HepG2 (cell line): ENCODE data around the gene SYDE1. TPM values are rescaled to one million over a fixed set of nuclear protein-coding genes. Genes with fewer than 3 reads are reported as not detected.

Experiments
- AGO2 ChIP-seq: fragments of 200-400 bp; formaldehyde crosslinking; optimal IDR thresholded peaks from 2 replicates; pipeline ENCODE3; 2017; ENCODE audit warnings: mild to moderate bottlenecking, low read depth, low read length, moderate library complexity
- DBP ChIP-seq: sonication (generic); formaldehyde crosslinking; IDR thresholded peaks from 2 replicates; pipeline ENCODE4 v1.4.0; 2020; ENCODE audit warnings: missing genetic modification reagents; ENCODE audit errors: not compliant biosample characterization
- FLYWCH1 ChIP-seq: sonication (generic); formaldehyde crosslinking; IDR thresholded peaks from 2 replicates; pipeline ENCODE4 v1.8.1; 2023; ENCODE audit warnings: mild to moderate bottlenecking, missing genetic modification reagents
- GABPA ChIP-seq, 2 experiments: IDR thresholded peaks; 2 replicates each; pipeline ENCODE4 v1.6.1; 2011 to 2016; ENCODE audit warnings: low read depth in 2 of 2, low read length in 1 of 2, missing biosample characterization in 1 of 2, missing genetic modification characterization in 1 of 2
- HNRNPL ChIP-seq: fragments of 200-400 bp; formaldehyde crosslinking; IDR thresholded peaks from 2 replicates; pipeline ENCODE4 v1.6.1; 2017; ENCODE audit warnings: mild to moderate bottlenecking, low read depth, low read length
- MBNL3 ChIP-seq: fragments of 250-450 bp; sonication (Bioruptor Pico); conservative IDR thresholded peaks from 2 replicates; pipeline ENCODE4 v1.8.0; 2022; ENCODE audit warnings: mild to moderate bottlenecking, inconsistent platforms
- MLLT10 ChIP-seq: sonication (generic); formaldehyde crosslinking; IDR thresholded peaks from 2 replicates; pipeline ENCODE4 v1.4.0; 2020; ENCODE audit warnings: missing genetic modification reagents
- NFYB ChIP-seq: sonication (generic); formaldehyde crosslinking; IDR thresholded peaks from 2 replicates; pipeline ENCODE4 v1.4.0; 2020; ENCODE audit warnings: missing genetic modification reagents
- NFYC ChIP-seq: IDR thresholded peaks from 2 replicates; pipeline ENCODE4 v1.6.1; 2016; ENCODE audit warnings: missing genetic modification reagents, missing compliant biosample characterization
- POLR2A ChIP-seq, 2 experiments: IDR thresholded peaks; 2 replicates each; pipeline ENCODE4 v1.6.1; 2011; ENCODE audit warnings: low read depth in 2 of 2, low read length in 2 of 2, mild to moderate bottlenecking in 1 of 2, moderate library complexity in 1 of 2; ENCODE audit not compliant: insufficient read depth in 1 of 2
- RBFOX2 ChIP-seq: fragments of 200-400 bp; formaldehyde crosslinking; IDR thresholded peaks from 2 replicates; pipeline ENCODE4 v1.6.1; 2017; ENCODE audit warnings: low read depth, mild to moderate bottlenecking, low read length
- SRY ChIP-seq: sonication (generic); formaldehyde crosslinking; IDR thresholded peaks from 2 replicates; pipeline ENCODE4 v1.8.0; 2022; ENCODE audit warnings: mild to moderate bottlenecking, missing genetic modification reagents
- YEATS4 ChIP-seq: sonication (generic); formaldehyde crosslinking; IDR thresholded peaks from 2 replicates; pipeline ENCODE4 v1.4.0; 2020; ENCODE audit warnings: missing genetic modification reagents, borderline replicate concordance
- ZC3H4 ChIP-seq: sonication (generic); formaldehyde crosslinking; IDR thresholded peaks from 2 replicates; pipeline ENCODE4 v1.4.0; 2020; ENCODE audit warnings: missing genetic modification reagents, borderline replicate concordance
- ZNF7 ChIP-seq: IDR thresholded peaks from 2 replicates; pipeline ENCODE4 v1.6.1; 2016; ENCODE audit warnings: missing biosample characterization, missing genetic modification reagents
- ZNF749 ChIP-seq: sonication (generic); formaldehyde crosslinking; IDR thresholded peaks from 2 replicates; pipeline ENCODE4 v1.8.0; 2022; ENCODE audit warnings: mild to moderate bottlenecking, missing genetic modification reagents, moderate library complexity, borderline replicate concordance
- ZSCAN25 ChIP-seq: sonication (generic); formaldehyde crosslinking; IDR thresholded peaks from 2 replicates; pipeline ENCODE4 v1.8.0; 2022; ENCODE audit warnings: mild to moderate bottlenecking, missing genetic modification reagents
- ZZZ3 ChIP-seq: sonication (generic); formaldehyde crosslinking; IDR thresholded peaks from 2 replicates; pipeline ENCODE4 v1.4.0; 2020; ENCODE audit warnings: missing genetic modification reagents, mild to moderate bottlenecking, borderline replicate concordance
- polyA plus RNA-seq, 8 experiments: library from polyadenylated mRNA; depleted of rRNA in 3 of 8; stranded (reverse) in 7 of 8; unstranded in 1 of 8; fragments of >200 nt; fragmentation: Illumina TruSeq in 4 of 8; extraction: Trizol in 4 of 8; gene quantifications; 2 replicates each; pipeline versions ENCODE4 v1.2.1 to v1.2.3, GENCODE V29; 2011 to 2016; ENCODE audit warnings: low read depth in 4 of 8, missing spikeins in 1 of 8, mixed read lengths in 1 of 8; ENCODE audit not compliant: insufficient read depth in 1 of 8
- total RNA-seq, 5 experiments: library from RNA; depleted of rRNA; stranded (reverse); fragments of >200 nt; fragmentation: Illumina TruSeq; extraction: Trizol; gene quantifications; 2 replicates each; pipeline ENCODE4 v1.2.3, GENCODE V29; 2016; ENCODE audit warnings: low read depth in 1 of 5
- TF ChIP-seq, protein P1 (sequence below): sonication (generic); formaldehyde crosslinking; IDR thresholded peaks from 2 replicates; pipeline ENCODE4 v1.5.0; 2020; ENCODE audit warnings: mild to moderate bottlenecking, missing genetic modification reagents, moderate library complexity

The SYDE1 gene
- total and polyA plus RNA-seq, 2 of the 13 experiments (the other 11 are each of a cell fraction or from before 2014, with no cell fraction given): 4.3 to 13.6 TPM

- TF ChIP-seq, protein P1, sequence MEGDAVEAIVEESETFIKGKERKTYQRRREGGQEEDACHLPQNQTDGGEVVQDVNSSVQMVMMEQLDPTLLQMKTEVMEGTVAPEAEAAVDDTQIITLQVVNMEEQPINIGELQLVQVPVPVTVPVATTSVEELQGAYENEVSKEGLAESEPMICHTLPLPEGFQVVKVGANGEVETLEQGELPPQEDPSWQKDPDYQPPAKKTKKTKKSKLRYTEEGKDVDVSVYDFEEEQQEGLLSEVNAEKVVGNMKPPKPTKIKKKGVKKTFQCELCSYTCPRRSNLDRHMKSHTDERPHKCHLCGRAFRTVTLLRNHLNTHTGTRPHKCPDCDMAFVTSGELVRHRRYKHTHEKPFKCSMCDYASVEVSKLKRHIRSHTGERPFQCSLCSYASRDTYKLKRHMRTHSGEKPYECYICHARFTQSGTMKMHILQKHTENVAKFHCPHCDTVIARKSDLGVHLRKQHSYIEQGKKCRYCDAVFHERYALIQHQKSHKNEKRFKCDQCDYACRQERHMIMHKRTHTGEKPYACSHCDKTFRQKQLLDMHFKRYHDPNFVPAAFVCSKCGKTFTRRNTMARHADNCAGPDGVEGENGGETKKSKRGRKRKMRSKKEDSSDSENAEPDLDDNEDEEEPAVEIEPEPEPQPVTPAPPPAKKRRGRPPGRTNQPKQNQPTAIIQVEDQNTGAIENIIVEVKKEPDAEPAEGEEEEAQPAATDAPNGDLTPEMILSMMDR (CRISPR knock-in tag): peak; percentile 16; the same call in 1 of the 2 replicates
- 0 out of 2 replicates have a peak, but pooled peaks have one; percentile 26 for TF ChIP-seq NFYC (CRISPR knock-in tag)
- no peak for TF ChIP-seq DBP (CRISPR knock-in tag)
- peak; percentile 53; the same call in 1 of the 2 replicates for TF ChIP-seq RBFOX2
- TF ChIP-seq AGO2: peak; percentile 75
- TF ChIP-seq YEATS4 (CRISPR knock-in tag): no peak
- no peak for TF ChIP-seq ZSCAN25 (CRISPR knock-in tag)
- no peak for TF ChIP-seq HNRNPL
- TF ChIP-seq POLR2A (IDR thresholded peaks at IDR 0.05; ENCODE audit: insufficient read depth in 1 of 2, low read depth in 2 of 2, low read length in 2 of 2): no peak
- TF ChIP-seq FLYWCH1: no peak
- peak; percentile 39; the same call in 1 of the 2 replicates for TF ChIP-seq NFYB (CRISPR knock-in tag)
- no peak for TF ChIP-seq MBNL3 (CRISPR knock-in tag)
- no peak for TF ChIP-seq GABPA (IDR thresholded peaks at IDR 0.05; ENCODE audit: low read depth, low read length)
- TF ChIP-seq GABPA (CRISPR knock-in tag; IDR thresholded peaks at IDR 0.05; ENCODE audit: low read depth): no peak
- no peak for TF ChIP-seq SRY (CRISPR knock-in tag)
- no peak for TF ChIP-seq ZC3H4 (CRISPR knock-in tag)
- no peak for TF ChIP-seq ZZZ3 (CRISPR knock-in tag)
- no peak for TF ChIP-seq ZNF749
- TF ChIP-seq ZNF7 (CRISPR knock-in tag): no peak
- TF ChIP-seq MLLT10 (CRISPR knock-in tag): no peak
These were observed 5.2 kb downstream of the SYDE1 start (continued) for GRCh38 chr19:15112385-15112784.
